GM12872 (cell line): Measurements from ENCODE around the gene HIBADH.

Source experiments
- CTCF ChIP-seq: IDR thresholded peaks from 3 replicates; pipeline ENCODE4 v1.5.1; 2011; ENCODE audit warnings: low read depth, mild to moderate bottlenecking, low read length, moderate library complexity; ENCODE audit not compliant: insufficient read depth

The HIBADH gene

DNA sequence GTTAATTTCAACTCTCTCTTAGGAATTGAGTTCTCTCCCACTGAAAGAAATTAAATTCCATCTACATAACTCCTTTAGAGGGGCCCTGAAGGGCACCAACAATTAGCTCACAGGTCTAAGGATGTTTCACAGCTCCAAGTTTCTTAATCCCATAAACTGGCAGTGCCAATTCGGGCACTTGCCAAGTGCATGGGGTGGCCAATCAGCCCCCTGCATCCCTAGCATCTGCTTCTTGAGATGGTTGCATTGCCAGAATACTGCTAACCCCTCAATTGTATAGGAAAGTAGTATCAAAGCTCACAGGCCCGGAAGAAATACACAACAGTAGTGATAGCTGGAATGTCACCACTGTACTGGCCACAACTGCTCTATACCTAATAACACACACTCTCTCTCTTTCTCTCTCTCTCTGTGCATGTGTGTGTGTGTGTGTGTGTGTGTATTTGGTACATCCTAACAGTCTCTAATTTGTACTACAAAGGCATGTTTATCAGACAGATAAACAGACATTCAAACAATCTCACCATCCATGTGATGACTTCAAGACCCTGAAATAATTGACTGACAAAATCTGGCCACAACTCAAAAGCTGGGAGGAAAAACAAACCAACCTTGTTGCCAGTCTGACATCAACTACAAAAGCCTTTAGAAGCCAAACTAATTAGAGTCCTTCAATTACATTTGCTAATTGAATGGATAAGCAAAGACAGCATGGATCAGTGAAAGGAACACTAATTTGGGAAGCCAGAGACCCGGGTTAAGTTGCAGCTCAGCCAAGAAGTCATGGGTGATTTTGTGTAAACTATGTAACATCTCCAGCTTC is 27.8 kb downstream of the HIBADH start:
- TF ChIP-seq CTCF, result no peak

- TF ChIP-seq CTCF, result no peak
Observed at GRCh38 chr7:27633062-27633461, 29.6 kb downstream of the HIBADH start.

DNA sequence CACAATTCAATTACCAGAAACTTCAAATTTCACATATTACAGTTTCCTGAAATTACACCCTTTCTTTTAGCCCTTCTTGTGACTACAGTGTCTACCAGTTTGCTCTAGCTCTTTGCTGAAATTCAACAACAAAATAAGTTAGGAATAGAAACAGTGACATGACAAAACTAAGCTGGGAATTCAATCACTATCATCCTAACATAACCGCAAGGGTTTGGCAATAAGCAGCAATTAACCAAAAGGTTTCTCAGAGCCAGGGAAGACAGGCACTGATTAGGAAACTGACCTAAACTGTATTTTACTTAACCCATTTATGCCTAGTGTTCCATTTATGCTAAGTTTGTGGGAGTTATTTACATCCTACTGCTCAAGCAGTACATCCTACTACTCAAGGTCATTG is 31.3 kb downstream of the HIBADH start:
- no peak for TF ChIP-seq CTCF

- no peak for TF ChIP-seq CTCF
Observed at GRCh38 chr7:27627146-27627545, 35.5 kb downstream of the HIBADH start.

DNA sequence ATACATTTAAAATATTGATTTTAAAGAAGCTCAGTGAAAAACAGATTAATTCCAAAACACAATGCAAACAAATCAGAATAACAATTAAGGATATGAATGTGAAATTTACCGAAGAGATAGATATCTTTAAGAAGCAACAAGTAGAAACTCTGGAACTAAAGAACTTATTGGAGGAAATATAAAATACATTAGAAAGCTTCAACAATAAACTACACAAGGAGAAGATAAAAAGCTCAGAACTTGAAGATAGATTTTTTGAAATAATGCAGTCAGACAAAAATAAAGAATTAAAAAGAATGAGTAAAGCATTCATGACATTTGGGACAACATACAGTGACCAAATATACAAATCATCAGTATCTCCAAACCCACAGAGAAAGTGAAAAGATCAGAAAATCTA is 43.2 kb downstream of the HIBADH start:
- no peak for TF ChIP-seq CTCF

DNA sequence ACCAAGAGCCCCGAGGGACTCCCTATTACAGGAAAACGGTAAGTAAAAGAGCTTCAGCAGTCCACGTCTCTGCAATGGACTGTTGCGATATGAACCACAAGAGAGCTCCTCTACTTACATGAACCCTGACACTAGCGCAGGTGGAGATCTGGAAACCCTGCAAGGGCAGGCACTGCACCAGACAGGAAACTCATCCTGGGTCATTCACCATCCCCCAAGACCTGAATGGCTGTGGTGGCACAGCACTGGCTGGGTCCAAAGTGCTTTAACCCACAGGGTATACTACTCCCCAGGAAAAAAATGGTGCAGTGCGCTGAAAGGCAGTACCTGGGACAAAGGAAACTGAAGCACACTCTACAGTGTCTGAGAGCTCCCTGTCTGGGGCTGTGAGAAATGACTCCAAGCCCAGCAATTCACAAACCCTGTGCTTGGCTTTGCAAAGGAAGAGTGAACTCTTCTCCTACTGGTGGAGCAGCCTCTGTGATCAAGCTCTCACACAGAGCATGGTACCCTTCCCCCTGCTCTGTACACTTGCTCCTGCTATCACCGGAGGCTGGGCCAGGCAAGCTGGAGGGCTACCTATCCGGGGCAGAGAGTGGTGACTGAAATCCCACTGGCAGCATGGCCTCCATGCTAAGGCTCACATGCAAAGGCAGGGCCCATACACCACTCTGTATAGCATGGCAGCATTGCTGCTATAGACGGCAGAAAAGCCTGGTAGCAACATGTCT is 44.9 kb downstream of the HIBADH start:
- no peak for TF ChIP-seq CTCF

DNA sequence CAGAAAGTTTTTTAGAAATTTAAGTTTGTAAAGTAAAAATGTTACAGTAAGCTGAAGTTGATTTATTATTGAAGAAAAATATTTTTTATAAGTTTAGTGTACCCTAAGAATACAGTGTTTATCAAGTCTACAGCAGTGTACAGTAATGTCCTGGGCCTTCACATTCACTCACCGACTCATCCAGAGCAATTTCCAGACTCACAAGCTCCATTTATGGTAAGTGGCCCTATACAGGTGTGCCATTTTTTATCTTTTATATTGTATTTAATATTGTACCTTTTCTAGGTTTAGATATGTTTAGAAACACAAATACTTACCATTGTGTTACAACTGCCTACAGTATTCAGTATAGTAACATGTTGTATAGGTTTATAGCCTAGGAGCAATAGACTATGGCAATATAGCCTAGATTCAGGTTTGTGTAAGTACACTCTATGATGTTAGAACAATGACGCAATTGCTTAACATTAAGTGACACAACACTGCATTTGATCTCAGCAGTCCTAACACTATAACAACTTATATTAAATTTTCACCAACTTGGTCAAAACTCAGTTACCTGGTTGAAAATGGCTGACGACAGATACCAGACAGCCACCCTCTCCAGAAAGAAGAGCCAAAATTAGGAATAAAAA is 45.7 kb downstream of the HIBADH start:
- no peak for TF ChIP-seq CTCF
